ENCODE results near the gene NR1D1. TPM values are rescaled to one million over a fixed set of nuclear protein-coding genes. Genes with fewer than 3 reads are reported as not detected.

The NR1D1 gene
- total RNA-seq, 4 donors from 2014 or later = 62.1 to 184 (median 96.0) TPM

GRCh38 chr17:40097931-40098845 lies 2.2 kb downstream of the NR1D1 start:
- Histone ChIP-seq H3K27me3 (no peaks in the 10 kb centered on the region), H3K9me3 (no peaks in the 10 kb centered on the region), H3K4me1 (peaks cover 82% of the 10 kb centered on the region), H3K36me3 (peaks cover 36% of the 10 kb centered on the region), H3K4me3 (peak overlapping the region; percentile 61), H3K27ac (peak overlapping the region; percentile 95)
- DNase-seq (ENCODE audit: low spot score in 2 of 2) = peak in 1 of 2 donors; percentile 90
- peak; percentile 77 to 81 (median 79) for TF ChIP-seq POLR2AphosphoS5 (IDR thresholded peaks at IDR 0.05)
- TF ChIP-seq, protein P1, sequence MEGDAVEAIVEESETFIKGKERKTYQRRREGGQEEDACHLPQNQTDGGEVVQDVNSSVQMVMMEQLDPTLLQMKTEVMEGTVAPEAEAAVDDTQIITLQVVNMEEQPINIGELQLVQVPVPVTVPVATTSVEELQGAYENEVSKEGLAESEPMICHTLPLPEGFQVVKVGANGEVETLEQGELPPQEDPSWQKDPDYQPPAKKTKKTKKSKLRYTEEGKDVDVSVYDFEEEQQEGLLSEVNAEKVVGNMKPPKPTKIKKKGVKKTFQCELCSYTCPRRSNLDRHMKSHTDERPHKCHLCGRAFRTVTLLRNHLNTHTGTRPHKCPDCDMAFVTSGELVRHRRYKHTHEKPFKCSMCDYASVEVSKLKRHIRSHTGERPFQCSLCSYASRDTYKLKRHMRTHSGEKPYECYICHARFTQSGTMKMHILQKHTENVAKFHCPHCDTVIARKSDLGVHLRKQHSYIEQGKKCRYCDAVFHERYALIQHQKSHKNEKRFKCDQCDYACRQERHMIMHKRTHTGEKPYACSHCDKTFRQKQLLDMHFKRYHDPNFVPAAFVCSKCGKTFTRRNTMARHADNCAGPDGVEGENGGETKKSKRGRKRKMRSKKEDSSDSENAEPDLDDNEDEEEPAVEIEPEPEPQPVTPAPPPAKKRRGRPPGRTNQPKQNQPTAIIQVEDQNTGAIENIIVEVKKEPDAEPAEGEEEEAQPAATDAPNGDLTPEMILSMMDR (IDR thresholded peaks at IDR 0.05) = no peak
- WGBS = 17% methylated on average over 7 of the region's 9 CpGs

DNA sequence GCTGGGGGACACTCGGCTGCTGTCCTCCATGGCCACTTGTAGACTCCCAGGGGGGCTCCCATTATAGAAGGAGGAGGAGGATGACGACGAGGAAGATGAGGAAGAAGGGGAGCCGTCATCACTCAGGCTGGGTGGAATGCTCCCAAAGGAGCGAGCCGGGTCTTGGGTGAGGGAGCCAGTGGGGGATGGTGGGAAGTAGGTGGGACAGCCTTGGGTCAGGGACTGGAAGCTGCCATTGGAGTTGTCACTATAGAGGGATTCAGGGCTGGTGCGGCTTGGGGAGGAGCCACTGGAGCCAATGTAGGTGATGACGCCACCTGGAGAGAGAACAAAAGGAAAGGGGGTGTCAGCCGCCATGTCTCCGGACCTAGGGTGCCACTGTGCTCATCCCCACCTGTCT lies 3.3 kb downstream of the NR1D1 start:
- TF ChIP-seq, protein P1 (IDR thresholded peaks at IDR 0.05) = no peak
- TF ChIP-seq POLR2AphosphoS5 (IDR thresholded peaks at IDR 0.05) (no peak), EP300 (IDR thresholded peaks at IDR 0.05) (no peak), POLR2A (IDR thresholded peaks at IDR 0.05) (no peak)
- WGBS = 33% methylated on average over 10 of the region's 10 CpGs
- no peaks in the 10 kb centered on the region for H3K9me3 ChIP-seq
- H3K4me3 ChIP-seq = peak overlapping the region; percentile 61
- H3K4me1 ChIP-seq = peaks cover 82% of the 10 kb centered on the region
- no peaks in the 10 kb centered on the region for H3K27me3 ChIP-seq
- peak overlapping the region; percentile 95 for H3K27ac ChIP-seq
- peaks cover 45% of the 10 kb centered on the region for H3K36me3 ChIP-seq
- no peak for DNase-seq (ENCODE audit: low spot score in 2 of 2)

DNA sequence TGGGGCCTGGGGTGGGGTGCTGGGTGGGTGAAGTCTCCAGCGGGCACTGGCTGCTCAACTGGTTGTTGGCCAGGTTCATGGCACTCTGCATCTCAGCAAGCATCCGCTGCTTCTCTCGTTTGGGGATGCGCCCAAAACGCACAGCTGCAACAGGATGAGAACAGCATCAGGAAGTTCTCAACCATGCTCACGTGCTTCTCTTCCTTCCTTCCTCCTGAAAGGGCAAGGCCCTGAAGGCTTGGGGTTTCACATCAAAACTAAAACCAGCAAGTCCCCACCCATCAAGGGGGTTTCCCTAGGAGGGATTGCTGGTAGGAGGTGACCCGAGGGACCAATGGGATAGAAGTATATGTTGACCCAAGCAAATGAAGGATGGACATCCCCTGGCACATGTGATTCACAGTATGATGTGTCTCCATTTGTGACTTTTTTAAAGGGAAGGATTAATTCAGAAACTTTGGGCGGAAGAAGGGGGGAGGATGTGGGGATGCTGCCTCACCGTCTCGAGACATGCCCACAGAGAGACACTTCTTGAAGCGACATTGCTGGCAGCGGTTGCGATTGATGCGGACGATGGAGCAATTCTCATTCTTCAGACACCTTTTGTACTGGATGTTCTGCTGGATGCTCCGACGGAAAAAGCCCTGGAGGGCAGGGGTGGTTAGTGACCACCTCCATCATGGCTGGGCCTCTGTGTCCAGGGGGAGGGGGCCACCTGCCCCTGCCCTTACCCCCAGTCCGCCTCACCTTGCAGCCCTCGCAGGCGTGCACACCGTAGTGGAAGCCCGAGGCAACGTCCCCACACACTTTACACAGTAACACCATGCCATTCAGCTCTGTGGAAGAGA lies 4.2 kb downstream of the NR1D1 start:
- 37% methylated on average over 17 of the region's 23 CpGs for WGBS
- peak overlapping the region; percentile 61 for H3K4me3 ChIP-seq

DNA sequence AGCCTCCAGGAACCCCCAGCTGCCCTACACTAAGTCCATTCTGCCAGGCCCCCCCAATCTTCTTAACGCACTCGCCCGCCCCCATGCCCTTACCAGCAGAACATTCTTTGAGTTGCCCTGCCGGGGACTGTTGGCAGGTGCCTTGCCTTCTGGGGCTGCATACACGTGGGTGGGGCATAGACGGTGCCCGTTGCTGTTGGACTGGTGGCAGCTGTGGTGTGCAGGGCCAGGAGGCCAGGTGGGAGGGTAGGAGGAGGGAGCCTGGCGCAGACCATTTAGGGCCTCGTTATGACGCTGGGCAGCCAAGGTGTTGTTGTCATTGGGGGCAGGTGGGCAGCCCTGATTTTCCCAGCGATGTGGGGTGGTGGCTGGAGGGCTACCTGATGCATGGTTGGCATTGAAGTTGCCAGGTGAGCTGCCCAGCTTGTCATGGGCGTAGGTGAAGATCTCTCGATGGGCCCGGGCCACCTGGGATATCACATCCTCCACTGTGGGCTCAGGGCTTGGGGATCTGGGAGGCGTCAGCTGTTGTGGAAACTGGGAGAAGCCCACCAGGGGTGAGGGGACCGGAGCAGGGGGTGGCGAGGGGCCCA lies 4.9 kb downstream of the NR1D1 start:
- 46% methylated on average over 11 of the region's 17 CpGs for WGBS
- peaks cover 59% of the 10 kb centered on the region for H3K36me3 ChIP-seq
- no peak for DNase-seq (ENCODE audit: low spot score in 2 of 2)
- H3K9me3 ChIP-seq = no peaks in the 10 kb centered on the region
- H3K4me3 ChIP-seq = peak overlapping the region; percentile 61
- H3K27ac ChIP-seq = peak overlapping the region; percentile 95
- TF ChIP-seq POLR2AphosphoS5 (IDR thresholded peaks at IDR 0.05) (no peak), EP300 (IDR thresholded peaks at IDR 0.05) (no peak), POLR2A (IDR thresholded peaks at IDR 0.05) (no peak)
- TF ChIP-seq, protein P1 (IDR thresholded peaks at IDR 0.05) = no peak
- peaks cover 77% of the 10 kb centered on the region for H3K4me1 ChIP-seq
- no peaks in the 10 kb centered on the region for H3K27me3 ChIP-seq

More for the DNA sequence above, 4.2 kb downstream of the NR1D1 start:
- TF ChIP-seq, protein P1 (IDR thresholded peaks at IDR 0.05) = no peak
- no peak for TF ChIP-seq POLR2A (IDR thresholded peaks at IDR 0.05)
- TF ChIP-seq EP300 (IDR thresholded peaks at IDR 0.05) = no peak
- no peak for TF ChIP-seq POLR2AphosphoS5 (IDR thresholded peaks at IDR 0.05)
- peak overlapping the region; percentile 95 for H3K27ac ChIP-seq
- H3K27me3 ChIP-seq = no peaks in the 10 kb centered on the region
- DNase-seq (ENCODE audit: low spot score in 2 of 2) = no peak
- H3K9me3 ChIP-seq = no peaks in the 10 kb centered on the region
- H3K4me1 ChIP-seq = peaks cover 80% of the 10 kb centered on the region
- H3K36me3 ChIP-seq = peaks cover 52% of the 10 kb centered on the region

All from suprapubic skin (tissue), 4 donors.